ENCODE data around the gene KLHDC1. TPM values are rescaled to one million over a fixed set of nuclear protein-coding genes. Genes with fewer than 3 reads are reported as not detected.
A peak's percentile ranks its signal among the peaks of the same experiment; 100 is the strongest.

KLHDC1 gene
- total RNA-seq, 2 experiments from 2014 or later, result 9.8 to 11.8 TPM

- no peaks in the 10 kb centered on the region for H3K27me3 Mint-ChIP-seq
Observed at GRCh38 chr14:49687942-49688700, 4.8 kb upstream of the KLHDC1 start, which contains the start of gene POLE2. Gene POLE2 (minus strand): TSS chr14:49688214. CDS start chr14:49688203, 11 bp downstream.

GRCh38 chr14:49688701-49689030 lies 4.3 kb upstream of the KLHDC1 start:
- no peak overlapping the region for H3K27ac ChIP-seq (ENCODE audit: low read depth in 1 of 2, low read length in 2 of 2)
- no peaks in the 10 kb centered on the region for H3K27me3 ChIP-seq (ENCODE audit: control insufficient read depth in 1 of 2, insufficient read depth in 2 of 2, low read length in 2 of 2)
- DNase-seq (no peak), ATAC-seq (ENCODE audit: poor library complexity) (no peak)
- no peaks in the 10 kb centered on the region for H3K36me3 ChIP-seq (ENCODE audit: insufficient read depth, low read length)
- peaks cover 15% of the 10 kb centered on the region for H3K4me1 ChIP-seq (ENCODE audit: insufficient read depth, low read length)
- Mint-ChIP-seq H3K4me3 (peak overlapping the region; percentile 86), H3K36me3 (ENCODE audit: low read depth) (peaks cover 9% of the 10 kb centered on the region), H3K9me3 (no peaks in the 10 kb centered on the region), H3K27me3 (no peaks in the 10 kb centered on the region), H3K4me1 (ENCODE audit: low read depth) (peaks cover 32% of the 10 kb centered on the region), H3K27ac (peak overlapping the region; percentile 69)
- intact Hi-C loops (cut with DNase I, micrococcal nuclease), result loop anchor here in 1 of 2 experiments (5.0 kb wide), 1 partner anchor 624 kb away; the partner anchor contains the start of genes DMAC2L and L2HGDH
- H3K4me3 ChIP-seq (ENCODE audit: low read length), result peak overlapping the region; percentile 65
- ChIA-PET CTCF (interaction anchor here (0.9 to 2.8 kb wide), 2 partner anchors 54 to 227 kb away, joined by 3 to 15 read pairs; partner anchors contain the start of gene DNAAF2), POLR2A (interaction anchor here (0.7 to 3.3 kb wide), 9 partner anchors 8 to 174 kb away, joined by 3 to 30 read pairs (median 4); partner anchors contain the start of genes DNAAF2, KLHDC2, MGAT2 and NEMF)
- no peak for TF ChIP-seq CTCF (IDR thresholded peaks at IDR 0.05)
- no peaks in the 10 kb centered on the region for H3K9me3 ChIP-seq (ENCODE audit: control insufficient read depth in 1 of 2, insufficient read depth in 1 of 2, low read length in 2 of 2)

More at GRCh38 chr14:49687942-49688700, 4.8 kb upstream of the KLHDC1 start, which contains the start of gene POLE2:
- H3K4me3 Mint-ChIP-seq, result peak within 1 kb of the TSS; percentile 86
- H3K4me1 ChIP-seq (ENCODE audit: insufficient read depth, low read length), result peaks cover 14% of the 10 kb centered on the region
- ChIA-PET CTCF (interaction anchor here (0.7 to 2.8 kb wide), 5 partner anchors 47 to 226 kb away, joined by 3 to 15 read pairs (median 3); partner anchors contain the start of genes DNAAF2 and RPL36AL), POLR2A (interaction anchor here (0.6 to 3.3 kb wide), 11 partner anchors 8 to 545 kb away, joined by 3 to 30 read pairs (median 4); partner anchors contain the start of genes DNAAF2, KLHDC2, MGAT2 and NEMF)
- peak within 1 kb of the TSS; percentile 69 for H3K27ac Mint-ChIP-seq
- intact Hi-C loops (cut with DNase I, micrococcal nuclease), result loop anchor here in 1 of 2 experiments (5.0 kb wide), 1 partner anchor 624 kb away; the partner anchor contains the start of genes DMAC2L and L2HGDH
- peak within 1 kb of the TSS in 1 of 2 donors; percentile 59 for H3K27ac ChIP-seq (ENCODE audit: low read depth in 1 of 2, low read length in 2 of 2)
- H3K9me3 Mint-ChIP-seq, result no peaks in the 10 kb centered on the region
- peak within 1 kb of the TSS; percentile 65 for H3K4me3 ChIP-seq (ENCODE audit: low read length)
- no peaks in the 10 kb centered on the region for H3K27me3 ChIP-seq (ENCODE audit: control insufficient read depth in 1 of 2, insufficient read depth in 2 of 2, low read length in 2 of 2)
- H3K9me3 ChIP-seq (ENCODE audit: control insufficient read depth in 1 of 2, insufficient read depth in 1 of 2, low read length in 2 of 2), result no peaks in the 10 kb centered on the region
- H3K36me3 Mint-ChIP-seq (ENCODE audit: low read depth), result peaks cover 5% of the 10 kb centered on the region
- ATAC-seq (ENCODE audit: poor library complexity) (peak; percentile 75), DNase-seq (peak; percentile 37 to 85 (median 68))
- H3K36me3 ChIP-seq (ENCODE audit: insufficient read depth, low read length), result no peaks in the 10 kb centered on the region
- no peak for TF ChIP-seq CTCF (IDR thresholded peaks at IDR 0.05)
- H3K4me1 Mint-ChIP-seq (ENCODE audit: low read depth), result peaks cover 27% of the 10 kb centered on the region

GRCh38 chr14:49691031-49691430 lies 1.9 kb upstream of the KLHDC1 start:
- H3K27ac ChIP-seq (ENCODE audit: low read depth in 1 of 2, low read length in 2 of 2), result no peak overlapping the region
- DNase-seq, result no peak
- no peaks in the 10 kb centered on the region for H3K9me3 ChIP-seq (ENCODE audit: control insufficient read depth in 1 of 2, insufficient read depth in 1 of 2, low read length in 2 of 2)
- ChIA-PET POLR2A (interaction anchor here (0.7 to 2.2 kb wide), 4 partner anchors 57 to 161 kb away, joined by 3 to 9 read pairs (median 3); partner anchors contain the start of gene KLHDC2), CTCF (interaction anchor here (1.1 kb wide), 1 partner anchor 57 kb away, joined by 3 read pairs; no protein-coding TSS in a partner anchor)
- peak overlapping the region; percentile 97 for H3K4me3 Mint-ChIP-seq
- TF ChIP-seq CTCF (IDR thresholded peaks at IDR 0.05), result no peak
- no peak for ATAC-seq (ENCODE audit: poor library complexity)
- no peaks in the 10 kb centered on the region for H3K27me3 Mint-ChIP-seq
- H3K27me3 ChIP-seq (ENCODE audit: control insufficient read depth in 1 of 2, insufficient read depth in 2 of 2, low read length in 2 of 2), result no peaks in the 10 kb centered on the region
- no peaks in the 10 kb centered on the region for H3K9me3 Mint-ChIP-seq
- no peaks in the 10 kb centered on the region for H3K36me3 ChIP-seq (ENCODE audit: insufficient read depth, low read length)
- H3K4me1 Mint-ChIP-seq (ENCODE audit: low read depth), result peaks cover 50% of the 10 kb centered on the region
- H3K36me3 Mint-ChIP-seq (ENCODE audit: low read depth), result peaks cover 9% of the 10 kb centered on the region
- intact Hi-C loops (cut with DNase I, micrococcal nuclease), result loop anchor here (2.0 to 5.0 kb wide), 4 partner anchors 54 to 104 kb away; partner anchors contain the start of genes KLHDC2 (in 1 of the 2) and RPS29 (in 1 of the 2)
- peaks cover 19% of the 10 kb centered on the region for H3K4me1 ChIP-seq (ENCODE audit: insufficient read depth, low read length)
- no peak overlapping the region for H3K4me3 ChIP-seq (ENCODE audit: low read length)
- H3K27ac Mint-ChIP-seq, result peak overlapping the region; percentile 88

All from CD4-positive, alpha-beta T cell (primary cell).